ENCODE data around the gene STK32C.

The STK32C gene

GRCh38 chr10:132307823-132308586, at the start of gene STK32C:
Gene STK32C (minus strand): TSS chr10:132307950. CDS start chr10:132307833, 117 bp downstream.
- peak; percentile 91 for DNase-seq (ENCODE audit: low spot score)

- no peak for DNase-seq (ENCODE audit: low spot score)
Observed at GRCh38 chr10:132356621-132357195, 49.0 kb upstream of the STK32C start.

- DNase-seq (ENCODE audit: low spot score) = no peak
Observed at GRCh38 chr10:132355754-132356153, 48.0 kb upstream of the STK32C start.

GRCh38 chr10:132355297-132355696, 47.5 kb upstream of the STK32C start:
- no peak for DNase-seq (ENCODE audit: low spot score)

- no peak for DNase-seq (ENCODE audit: low spot score)
Observed at GRCh38 chr10:132354356-132355094, 46.8 kb upstream of the STK32C start.

GRCh38 chr10:132353456-132354355, 46.0 kb upstream of the STK32C start:
- no peak for DNase-seq (ENCODE audit: low spot score)

GRCh38 chr10:132352462-132353308, 44.9 kb upstream of the STK32C start:
- DNase-seq (ENCODE audit: low spot score) = peak; percentile 84

GRCh38 chr10:132351611-132352010, 43.9 kb upstream of the STK32C start:
- DNase-seq (ENCODE audit: low spot score) = no peak

- no peak for DNase-seq (ENCODE audit: low spot score)
Observed at GRCh38 chr10:132350946-132351345, 43.2 kb upstream of the STK32C start.

GRCh38 chr10:132350391-132350790, 42.6 kb upstream of the STK32C start:
- no peak for DNase-seq (ENCODE audit: low spot score)

- no peak for DNase-seq (ENCODE audit: low spot score)
Observed at GRCh38 chr10:132349766-132350165, 42.0 kb upstream of the STK32C start.

GRCh38 chr10:132347931-132348267, 40.1 kb upstream of the STK32C start:
- DNase-seq (ENCODE audit: low spot score) = no peak

- no peak for DNase-seq (ENCODE audit: low spot score)
Observed at GRCh38 chr10:132347211-132347930, 39.6 kb upstream of the STK32C start.

- DNase-seq (ENCODE audit: low spot score) = no peak
Observed at GRCh38 chr10:132346806-132347205, 39.1 kb upstream of the STK32C start.

GRCh38 chr10:132345345-132345744, 37.6 kb upstream of the STK32C start:
- DNase-seq (ENCODE audit: low spot score) = no peak

- DNase-seq (ENCODE audit: low spot score) = no peak
Observed at GRCh38 chr10:132344386-132344785, 36.6 kb upstream of the STK32C start.

- DNase-seq (ENCODE audit: low spot score) = no peak
Observed at GRCh38 chr10:132342553-132342952, 34.8 kb upstream of the STK32C start.

- DNase-seq (ENCODE audit: low spot score) = no peak
Observed at GRCh38 chr10:132341781-132342180, 34.0 kb upstream of the STK32C start.

- no peak for DNase-seq (ENCODE audit: low spot score)
Observed at GRCh38 chr10:132341017-132341416, 33.3 kb upstream of the STK32C start.

- DNase-seq (ENCODE audit: low spot score) = no peak
Observed at GRCh38 chr10:132339276-132339675, 31.5 kb upstream of the STK32C start.

GRCh38 chr10:132338876-132339275, 31.1 kb upstream of the STK32C start:
- DNase-seq (ENCODE audit: low spot score) = no peak

Measured in HuH-7.5 (cell line).